K562 (cell line): ENCODE data around the gene PHC3.

Experiments
- KLF6 ChIP-seq: fragments of 250-450 bp; sonication (Bioruptor Pico); IDR thresholded peaks from 2 replicates; pipeline ENCODE4 v1.4.0; 2020; ENCODE audit warnings: mild to moderate bottlenecking, moderate library complexity, borderline replicate concordance
- POLR2A ChIP-seq: fragments of 450-650 bp; conservative IDR thresholded peaks from 2 replicates; pipeline ENCODE4 v1.6.1; 2016
- SNAPC5 ChIP-seq: fragments of 250-450 bp; sonication (Bioruptor Pico); IDR thresholded peaks from 2 replicates; pipeline ENCODE4 v1.8.0; 2021; ENCODE audit warnings: moderate library complexity, mild to moderate bottlenecking, inconsistent platforms
- TAF1 ChIP-seq: IDR thresholded peaks from 2 replicates; pipeline ENCODE4 v1.6.1; 2011; ENCODE audit warnings: mild to moderate bottlenecking, low read length, moderate library complexity; ENCODE audit not compliant: insufficient read depth, control insufficient read depth, severe bottlenecking; ENCODE audit errors: extremely low read depth

GRCh38 chr3:170163956-170164645 is 17.4 kb downstream of the PHC3 start:
- no peak for TF ChIP-seq POLR2A
- no peak for TF ChIP-seq TAF1
- TF ChIP-seq KLF6 (CRISPR knock-in tag) = no peak
- no peak for TF ChIP-seq SNAPC5
